GM10248 (cell line): ENCODE measurements around the gene HSPE1.

ENCODE experiments used
- CTCF ChIA-PET: fragments of 300-600 bp; sonication (Branson Sonifier 250); formaldehyde crosslinking; extraction: SDS; loops from one replicate; lab custom pipeline; 2021; ENCODE audit warnings: antibody characterized with exemption; lab: Yijun Ruan, JAX
- POLR2A ChIA-PET: fragments of 350-650 bp; sonication (Branson Sonifier 250); formaldehyde crosslinking; extraction: SDS; loops from one replicate; lab custom pipeline; 2020; ENCODE audit warnings: antibody characterized with exemption; lab: Yijun Ruan, JAX
- DNase-seq: peaks from one replicate; pipeline ENCODE4 v3.0.0; 2012; ENCODE audit errors: extremely low spot score
- TF ChIP-seq, protein P1 (sequence below): IDR thresholded peaks from 2 replicates; pipeline ENCODE4 v1.5.1; 2012; ENCODE audit warnings: mild to moderate bottlenecking, low read depth; ENCODE audit errors: extremely low read depth, missing control alignments, control extremely low read depth

HSPE1 gene

DNA sequence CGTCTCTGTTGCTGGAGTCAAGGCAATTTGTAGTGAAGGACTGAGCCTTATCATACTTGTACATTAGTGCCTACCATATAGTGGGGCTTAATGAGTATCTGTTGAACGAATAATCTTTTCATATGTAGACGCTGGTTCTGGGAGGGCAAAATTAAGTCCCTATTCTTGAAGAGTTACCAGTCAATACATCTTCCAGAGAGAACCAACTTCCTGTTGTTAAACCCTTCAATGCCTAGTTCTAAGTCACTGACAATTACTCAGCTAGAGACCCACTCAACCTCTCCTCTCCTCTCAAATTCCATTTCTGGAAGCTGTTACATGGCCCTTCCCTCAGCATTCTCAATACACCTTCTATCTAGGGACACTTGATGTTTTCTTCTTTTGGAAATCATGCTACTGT, 14.6 kb downstream of the HSPE1 start:
- DNase-seq = no peak
- CTCF ChIA-PET = no interaction called here

DNA sequence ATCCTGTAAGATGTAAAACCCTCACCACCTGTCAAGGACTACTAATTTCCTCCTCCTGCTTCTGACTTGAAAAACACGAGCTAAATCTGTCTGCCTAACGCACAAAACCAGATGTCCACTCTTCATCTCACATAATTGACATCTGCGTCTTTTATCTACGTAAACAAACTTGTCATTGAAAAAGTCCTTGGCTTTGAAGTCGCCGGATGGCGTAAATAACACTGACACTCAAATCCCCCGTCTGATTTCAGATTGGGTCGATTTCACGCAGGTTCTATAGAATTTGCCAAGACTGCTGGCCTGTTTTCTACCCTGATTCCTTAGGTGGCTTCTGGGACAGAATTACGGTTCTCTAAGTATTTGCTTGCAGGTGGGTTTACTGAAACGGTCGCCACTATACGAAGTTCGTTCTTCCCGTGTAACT, 15.1 kb downstream of the HSPE1 start:
- POLR2A ChIA-PET = interaction anchor here (0.5 to 2.5 kb wide), 7 partner anchors 9 to 58 kb away, joined by 3 to 22 read pairs (median 4); partner anchors contain the start of genes HSPD1 and HSPE1
- CTCF ChIA-PET = no interaction called here
- TF ChIP-seq, protein P1, sequence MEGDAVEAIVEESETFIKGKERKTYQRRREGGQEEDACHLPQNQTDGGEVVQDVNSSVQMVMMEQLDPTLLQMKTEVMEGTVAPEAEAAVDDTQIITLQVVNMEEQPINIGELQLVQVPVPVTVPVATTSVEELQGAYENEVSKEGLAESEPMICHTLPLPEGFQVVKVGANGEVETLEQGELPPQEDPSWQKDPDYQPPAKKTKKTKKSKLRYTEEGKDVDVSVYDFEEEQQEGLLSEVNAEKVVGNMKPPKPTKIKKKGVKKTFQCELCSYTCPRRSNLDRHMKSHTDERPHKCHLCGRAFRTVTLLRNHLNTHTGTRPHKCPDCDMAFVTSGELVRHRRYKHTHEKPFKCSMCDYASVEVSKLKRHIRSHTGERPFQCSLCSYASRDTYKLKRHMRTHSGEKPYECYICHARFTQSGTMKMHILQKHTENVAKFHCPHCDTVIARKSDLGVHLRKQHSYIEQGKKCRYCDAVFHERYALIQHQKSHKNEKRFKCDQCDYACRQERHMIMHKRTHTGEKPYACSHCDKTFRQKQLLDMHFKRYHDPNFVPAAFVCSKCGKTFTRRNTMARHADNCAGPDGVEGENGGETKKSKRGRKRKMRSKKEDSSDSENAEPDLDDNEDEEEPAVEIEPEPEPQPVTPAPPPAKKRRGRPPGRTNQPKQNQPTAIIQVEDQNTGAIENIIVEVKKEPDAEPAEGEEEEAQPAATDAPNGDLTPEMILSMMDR = no peak
- DNase-seq = peak; percentile 14

More for the DNA sequence above, 14.6 kb downstream of the HSPE1 start:
- POLR2A ChIA-PET = interaction anchor here (0.5 to 2.5 kb wide), 5 partner anchors 9 to 57 kb away, joined by 3 to 22 read pairs (median 4); partner anchors contain the start of genes HSPD1 and HSPE1
- TF ChIP-seq, protein P1 = no peak

DNA sequence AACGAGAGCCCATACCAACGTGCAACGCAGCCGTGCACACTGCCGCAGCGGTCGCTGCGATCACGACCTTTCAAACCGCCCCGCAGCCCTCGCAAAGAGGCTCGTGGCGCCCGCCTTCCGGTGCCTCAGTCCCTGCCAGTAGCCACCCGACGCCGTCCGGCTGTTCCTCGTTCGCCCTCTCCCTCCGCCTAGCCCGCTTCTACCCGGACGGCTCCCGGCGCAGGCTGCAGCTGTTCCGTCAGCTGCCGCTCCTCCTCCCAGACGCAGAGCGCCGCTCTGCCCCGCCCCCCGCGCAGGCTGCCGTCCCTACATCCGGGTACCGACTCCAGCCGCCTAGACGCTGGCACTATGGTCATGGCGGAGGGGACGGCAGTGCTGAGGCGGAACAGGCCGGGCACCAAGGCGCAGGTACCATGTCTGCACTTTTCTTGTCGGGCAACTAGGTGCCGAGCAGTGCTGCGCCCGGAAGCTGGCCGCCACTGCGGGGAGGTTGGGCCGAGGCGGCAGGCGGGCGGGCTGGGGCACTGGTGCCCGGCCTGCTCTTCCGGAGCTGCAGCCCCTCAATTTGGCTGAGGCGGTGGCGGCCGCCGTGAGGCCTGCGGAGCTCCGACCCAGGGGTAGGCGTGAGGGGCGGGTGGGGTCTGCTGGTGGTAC, 15.7 kb downstream of the HSPE1 start, which contains the start of gene MOB4:
Gene MOB4, plus strand, starts transcription at position 328 of the 654 bp plus-strand sequence. Its CDS starts 21 bp downstream, at position 349.
- DNase-seq = peak; percentile 96
- TF ChIP-seq, protein P1 = no peak
- ChIA-PET POLR2A (interaction anchor here (0.8 to 2.5 kb wide), 8 partner anchors 10 to 58 kb away, joined by 3 to 22 read pairs (median 3); partner anchors contain the start of genes HSPD1 and HSPE1), CTCF (interaction anchor here (0.8 to 1.6 kb wide), 4 partner anchors 8 to 17 kb away, joined by 3 to 6 read pairs (median 4); partner anchors contain the start of genes HSPD1 and HSPE1)

DNA sequence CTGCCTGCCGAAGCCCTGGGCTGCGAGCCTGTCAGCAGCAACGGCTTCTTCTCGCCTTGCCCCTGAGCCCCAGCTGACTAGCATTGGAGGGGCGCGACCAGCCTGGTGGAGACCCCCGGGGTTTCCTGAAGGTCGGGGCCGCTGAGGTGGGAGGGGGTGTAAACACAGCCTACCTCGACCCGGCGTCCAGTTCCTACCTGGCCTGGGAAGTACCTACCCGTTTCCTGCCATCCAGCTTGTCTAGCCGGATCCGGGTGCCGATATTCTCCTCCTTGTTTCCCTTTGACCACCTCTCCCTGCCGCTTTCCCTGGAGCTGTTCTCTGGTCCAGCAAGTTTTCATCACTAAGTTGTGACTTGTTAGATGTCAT, 16.2 kb downstream of the HSPE1 start:
- POLR2A ChIA-PET = interaction anchor here (0.6 to 2.5 kb wide), 8 partner anchors 10 to 171 kb away, joined by 3 to 22 read pairs (median 4); partner anchors contain the start of genes HSPD1 and HSPE1
- DNase-seq = peak; percentile 26
- TF ChIP-seq, protein P1 = no peak
- CTCF ChIA-PET = interaction anchor here (0.8 to 1.6 kb wide), 4 partner anchors 9 to 18 kb away, joined by 3 to 6 read pairs (median 4); partner anchors contain the start of genes HSPD1 and HSPE1

DNA sequence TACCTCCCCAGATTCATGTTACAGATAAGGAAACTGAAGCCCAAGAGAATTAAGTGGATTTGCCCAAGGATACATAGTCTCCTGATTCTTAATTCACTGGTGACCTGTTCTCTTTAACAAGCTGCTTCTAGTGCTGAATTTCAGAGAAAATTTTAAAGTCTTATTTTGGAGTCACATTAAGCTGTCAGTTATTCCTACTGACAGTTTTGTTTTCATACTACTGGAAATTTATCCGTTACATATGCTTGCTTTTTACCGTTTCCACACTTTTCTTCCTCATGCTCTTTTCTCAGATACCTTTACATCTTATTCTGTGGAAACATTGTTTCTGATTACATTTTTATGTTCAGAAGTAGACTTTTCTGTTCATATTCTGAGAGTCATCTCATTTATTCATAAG, 17.0 kb downstream of the HSPE1 start:
- DNase-seq = no peak
- ChIA-PET POLR2A (interaction anchor here (1.2 to 2.5 kb wide), 2 partner anchors 12 to 17 kb away, joined by 4 to 22 read pairs; partner anchors contain the start of genes HSPD1 and HSPE1), CTCF (interaction anchor here (1.6 kb wide), 1 partner anchor 9 kb away, joined by 6 read pairs; no protein-coding TSS in a partner anchor)
- TF ChIP-seq, protein P1 = no peak

DNA sequence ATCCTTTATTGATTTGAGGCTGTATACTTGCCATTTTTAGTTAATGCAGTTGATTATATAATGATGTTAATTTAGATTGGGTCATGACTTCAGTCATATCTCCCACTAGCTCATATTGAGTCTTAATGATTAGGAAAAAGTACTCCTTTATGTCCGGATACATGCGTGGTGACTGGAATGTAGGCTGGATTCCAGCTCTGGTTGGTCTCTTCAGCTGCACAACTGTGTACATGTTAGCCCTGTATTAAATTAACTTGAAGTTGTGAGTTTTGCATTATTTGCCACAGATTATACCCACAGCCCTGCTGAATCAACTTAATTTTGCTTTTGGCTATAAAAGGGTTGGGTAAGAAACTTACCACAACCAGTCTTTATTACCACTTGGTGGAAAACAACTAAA, 38.2 kb downstream of the HSPE1 start:
- ChIA-PET CTCF (interaction anchor here (2.2 kb wide), 1 partner anchor 11 kb away, joined by 6 read pairs; no protein-coding TSS in a partner anchor), POLR2A (no interaction called here)
- TF ChIP-seq, protein P1 = no peak
- DNase-seq = no peak
